GM23338 (cell line): ENCODE measurements around the gene LHX4. TPM values are rescaled to one million over a fixed set of nuclear protein-coding genes. Genes with fewer than 3 reads are reported as not detected.

Source experiments
- NANOG ChIP-seq: IDR thresholded peaks from 2 replicates; pipeline ENCODE4 v1.6.1; 2016; ENCODE audit warnings: antibody characterized with exemption, borderline replicate concordance
- POLR2AphosphoS5 ChIP-seq: IDR thresholded peaks from 2 replicates; pipeline ENCODE4 v1.6.1; 2016; ENCODE audit warnings: antibody characterized with exemption, low read depth
- ZNF114 ChIP-seq: fragments of 250-450 bp; sonication (Bioruptor Pico); IDR thresholded peaks from 2 replicates; pipeline ENCODE4 v1.5.0; 2020; ENCODE audit warnings: mild to moderate bottlenecking, moderate library complexity
- ZNF331 ChIP-seq: fragments of 250-450 bp; sonication (Bioruptor Pico); IDR thresholded peaks from 2 replicates; pipeline ENCODE4 v1.5.0; 2020; ENCODE audit warnings: low read depth, mild to moderate bottlenecking, moderate library complexity
- polyA plus RNA-seq: library from polyadenylated mRNA; unstranded; fragments of >200 nt; fragmentation: Nextera tagmentation; extraction: Ambion mirVana; gene quantifications from 2 replicates; pipeline ENCODE4 v1.2.1, GENCODE V29; 2016
- total RNA-seq: library from RNA; depleted of rRNA; stranded (reverse); fragments of >200 nt; shearing (Covaris generic); gene quantifications from 2 replicates; pipeline ENCODE4 v1.2.3, GENCODE V29; 2014
- TF ChIP-seq, protein P1 (sequence below): fragments of 250-450 bp; sonication (Bioruptor Pico); IDR thresholded peaks from 2 replicates; pipeline ENCODE4 v1.5.0; 2020; ENCODE audit warnings: mild to moderate bottlenecking, moderate library complexity
- TF ChIP-seq, protein P2 (sequence below): IDR thresholded peaks from one replicate; pipeline ENCODE4 v1.6.1; 2018; ENCODE audit warnings: antibody characterized with exemption; ENCODE audit not compliant: unreplicated experiment
- TF ChIP-seq, protein P3 (sequence below), 2 experiments: fragments of 200-600 bp in 1 of 2; sonication (generic) in 1 of 2; conservative IDR thresholded peaks; 2 replicates each; pipeline versions ENCODE4 v1.5.1 to v1.6.1; 2016 to 2017; ENCODE audit warnings: antibody characterized with exemption in 2 of 2, low read depth in 2 of 2, mild to moderate bottlenecking in 2 of 2, moderate library complexity in 1 of 2

LHX4 gene
- total and polyA plus RNA-seq, 2 experiments from 2014 or later = 1.4 to 2.5 TPM

DNA sequence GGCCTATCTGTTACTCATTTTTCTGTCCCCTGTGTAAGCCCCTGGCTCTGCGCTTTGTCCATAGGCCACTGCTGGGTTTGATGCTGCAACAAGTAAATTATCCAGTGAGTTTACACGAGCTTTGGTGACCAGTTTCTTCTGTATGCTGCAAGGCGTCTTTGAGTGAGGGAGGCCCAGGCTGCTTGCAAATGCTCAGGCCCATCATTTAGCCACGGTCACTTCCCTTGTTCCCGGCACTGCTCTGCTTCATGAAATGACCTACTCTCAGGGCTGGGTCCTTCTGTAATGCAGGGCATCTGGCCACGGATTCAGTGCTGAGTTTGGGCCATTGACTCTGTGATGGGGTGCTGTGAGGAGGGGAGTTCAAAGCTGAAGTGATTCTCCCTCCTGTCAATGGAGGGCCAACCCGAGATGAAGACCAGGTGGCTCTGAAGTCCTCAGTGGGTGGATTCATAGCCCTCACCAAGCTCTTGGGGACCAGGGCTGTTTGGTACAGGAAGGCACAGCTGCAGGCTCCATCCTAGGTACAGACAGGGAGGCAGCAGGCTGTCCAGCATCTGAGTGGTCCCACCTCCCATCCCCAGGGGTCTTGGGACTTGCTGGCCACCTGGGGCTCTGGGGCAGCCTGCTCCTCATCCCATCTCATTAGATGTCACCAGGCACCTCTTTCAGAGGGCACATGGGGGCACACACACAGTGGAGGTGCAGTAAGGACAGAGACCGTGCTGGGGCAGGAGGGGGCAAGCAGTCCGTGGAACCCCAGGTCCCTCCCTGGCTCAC is 21.7 kb downstream of the LHX4 start (continued):
- TF ChIP-seq, protein P1, sequence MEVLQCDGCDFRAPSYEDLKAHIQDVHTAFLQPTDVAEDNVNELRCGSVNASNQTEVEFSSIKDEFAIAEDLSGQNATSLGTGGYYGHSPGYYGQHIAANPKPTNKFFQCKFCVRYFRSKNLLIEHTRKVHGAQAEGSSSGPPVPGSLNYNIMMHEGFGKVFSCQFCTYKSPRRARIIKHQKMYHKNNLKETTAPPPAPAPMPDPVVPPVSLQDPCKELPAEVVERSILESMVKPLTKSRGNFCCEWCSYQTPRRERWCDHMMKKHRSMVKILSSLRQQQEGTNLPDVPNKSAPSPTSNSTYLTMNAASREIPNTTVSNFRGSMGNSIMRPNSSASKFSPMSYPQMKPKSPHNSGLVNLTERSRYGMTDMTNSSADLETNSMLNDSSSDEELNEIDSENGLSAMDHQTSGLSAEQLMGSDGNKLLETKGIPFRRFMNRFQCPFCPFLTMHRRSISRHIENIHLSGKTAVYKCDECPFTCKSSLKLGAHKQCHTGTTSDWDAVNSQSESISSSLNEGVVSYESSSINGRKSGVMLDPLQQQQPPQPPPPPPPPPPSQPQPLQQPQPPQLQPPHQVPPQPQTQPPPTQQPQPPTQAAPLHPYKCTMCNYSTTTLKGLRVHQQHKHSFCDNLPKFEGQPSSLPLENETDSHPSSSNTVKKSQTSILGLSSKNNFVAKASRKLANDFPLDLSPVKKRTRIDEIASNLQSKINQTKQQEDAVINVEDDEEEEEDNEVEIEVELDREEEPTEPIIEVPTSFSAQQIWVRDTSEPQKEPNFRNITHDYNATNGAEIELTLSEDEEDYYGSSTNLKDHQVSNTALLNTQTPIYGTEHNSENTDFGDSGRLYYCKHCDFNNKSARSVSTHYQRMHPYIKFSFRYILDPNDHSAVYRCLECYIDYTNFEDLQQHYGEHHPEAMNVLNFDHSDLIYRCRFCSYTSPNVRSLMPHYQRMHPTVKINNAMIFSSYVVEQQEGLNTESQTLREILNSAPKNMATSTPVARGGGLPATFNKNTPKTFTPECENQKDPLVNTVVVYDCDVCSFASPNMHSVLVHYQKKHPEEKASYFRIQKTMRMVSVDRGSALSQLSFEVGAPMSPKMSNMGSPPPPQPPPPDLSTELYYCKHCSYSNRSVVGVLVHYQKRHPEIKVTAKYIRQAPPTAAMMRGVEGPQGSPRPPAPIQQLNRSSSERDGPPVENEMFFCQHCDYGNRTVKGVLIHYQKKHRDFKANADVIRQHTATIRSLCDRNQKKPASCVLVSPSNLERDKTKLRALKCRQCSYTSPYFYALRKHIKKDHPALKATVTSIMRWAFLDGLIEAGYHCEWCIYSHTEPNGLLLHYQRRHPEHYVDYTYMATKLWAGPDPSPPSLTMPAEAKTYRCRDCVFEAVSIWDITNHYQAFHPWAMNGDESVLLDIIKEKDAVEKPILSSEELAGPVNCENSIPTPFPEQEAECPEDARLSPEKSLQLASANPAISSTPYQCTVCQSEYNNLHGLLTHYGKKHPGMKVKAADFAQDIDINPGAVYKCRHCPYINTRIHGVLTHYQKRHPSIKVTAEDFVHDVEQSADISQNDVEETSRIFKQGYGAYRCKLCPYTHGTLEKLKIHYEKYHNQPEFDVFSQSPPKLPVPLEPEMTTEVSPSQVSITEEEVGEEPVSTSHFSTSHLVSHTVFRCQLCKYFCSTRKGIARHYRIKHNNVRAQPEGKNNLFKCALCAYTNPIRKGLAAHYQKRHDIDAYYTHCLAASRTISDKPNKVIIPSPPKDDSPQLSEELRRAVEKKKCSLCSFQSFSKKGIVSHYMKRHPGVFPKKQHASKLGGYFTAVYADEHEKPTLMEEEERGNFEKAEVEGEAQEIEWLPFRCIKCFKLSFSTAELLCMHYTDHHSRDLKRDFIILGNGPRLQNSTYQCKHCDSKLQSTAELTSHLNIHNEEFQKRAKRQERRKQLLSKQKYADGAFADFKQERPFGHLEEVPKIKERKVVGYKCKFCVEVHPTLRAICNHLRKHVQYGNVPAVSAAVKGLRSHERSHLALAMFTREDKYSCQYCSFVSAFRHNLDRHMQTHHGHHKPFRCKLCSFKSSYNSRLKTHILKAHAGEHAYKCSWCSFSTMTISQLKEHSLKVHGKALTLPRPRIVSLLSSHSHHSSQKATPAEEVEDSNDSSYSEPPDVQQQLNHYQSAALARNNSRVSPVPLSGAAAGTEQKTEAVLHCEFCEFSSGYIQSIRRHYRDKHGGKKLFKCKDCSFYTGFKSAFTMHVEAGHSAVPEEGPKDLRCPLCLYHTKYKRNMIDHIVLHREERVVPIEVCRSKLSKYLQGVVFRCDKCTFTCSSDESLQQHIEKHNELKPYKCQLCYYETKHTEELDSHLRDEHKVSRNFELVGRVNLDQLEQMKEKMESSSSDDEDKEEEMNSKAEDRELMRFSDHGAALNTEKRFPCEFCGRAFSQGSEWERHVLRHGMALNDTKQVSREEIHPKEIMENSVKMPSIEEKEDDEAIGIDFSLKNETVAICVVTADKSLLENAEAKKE (CRISPR knock-in tag) = no peak
- no peak for TF ChIP-seq ZNF114 (CRISPR knock-in tag)
- TF ChIP-seq, protein P2, sequence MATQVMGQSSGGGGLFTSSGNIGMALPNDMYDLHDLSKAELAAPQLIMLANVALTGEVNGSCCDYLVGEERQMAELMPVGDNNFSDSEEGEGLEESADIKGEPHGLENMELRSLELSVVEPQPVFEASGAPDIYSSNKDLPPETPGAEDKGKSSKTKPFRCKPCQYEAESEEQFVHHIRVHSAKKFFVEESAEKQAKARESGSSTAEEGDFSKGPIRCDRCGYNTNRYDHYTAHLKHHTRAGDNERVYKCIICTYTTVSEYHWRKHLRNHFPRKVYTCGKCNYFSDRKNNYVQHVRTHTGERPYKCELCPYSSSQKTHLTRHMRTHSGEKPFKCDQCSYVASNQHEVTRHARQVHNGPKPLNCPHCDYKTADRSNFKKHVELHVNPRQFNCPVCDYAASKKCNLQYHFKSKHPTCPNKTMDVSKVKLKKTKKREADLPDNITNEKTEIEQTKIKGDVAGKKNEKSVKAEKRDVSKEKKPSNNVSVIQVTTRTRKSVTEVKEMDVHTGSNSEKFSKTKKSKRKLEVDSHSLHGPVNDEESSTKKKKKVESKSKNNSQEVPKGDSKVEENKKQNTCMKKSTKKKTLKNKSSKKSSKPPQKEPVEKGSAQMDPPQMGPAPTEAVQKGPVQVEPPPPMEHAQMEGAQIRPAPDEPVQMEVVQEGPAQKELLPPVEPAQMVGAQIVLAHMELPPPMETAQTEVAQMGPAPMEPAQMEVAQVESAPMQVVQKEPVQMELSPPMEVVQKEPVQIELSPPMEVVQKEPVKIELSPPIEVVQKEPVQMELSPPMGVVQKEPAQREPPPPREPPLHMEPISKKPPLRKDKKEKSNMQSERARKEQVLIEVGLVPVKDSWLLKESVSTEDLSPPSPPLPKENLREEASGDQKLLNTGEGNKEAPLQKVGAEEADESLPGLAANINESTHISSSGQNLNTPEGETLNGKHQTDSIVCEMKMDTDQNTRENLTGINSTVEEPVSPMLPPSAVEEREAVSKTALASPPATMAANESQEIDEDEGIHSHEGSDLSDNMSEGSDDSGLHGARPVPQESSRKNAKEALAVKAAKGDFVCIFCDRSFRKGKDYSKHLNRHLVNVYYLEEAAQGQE = no peak
- no peak for TF ChIP-seq NANOG
- no peak for TF ChIP-seq POLR2AphosphoS5
- TF ChIP-seq ZNF331 (CRISPR knock-in tag) = no peak
- TF ChIP-seq, protein P3, sequence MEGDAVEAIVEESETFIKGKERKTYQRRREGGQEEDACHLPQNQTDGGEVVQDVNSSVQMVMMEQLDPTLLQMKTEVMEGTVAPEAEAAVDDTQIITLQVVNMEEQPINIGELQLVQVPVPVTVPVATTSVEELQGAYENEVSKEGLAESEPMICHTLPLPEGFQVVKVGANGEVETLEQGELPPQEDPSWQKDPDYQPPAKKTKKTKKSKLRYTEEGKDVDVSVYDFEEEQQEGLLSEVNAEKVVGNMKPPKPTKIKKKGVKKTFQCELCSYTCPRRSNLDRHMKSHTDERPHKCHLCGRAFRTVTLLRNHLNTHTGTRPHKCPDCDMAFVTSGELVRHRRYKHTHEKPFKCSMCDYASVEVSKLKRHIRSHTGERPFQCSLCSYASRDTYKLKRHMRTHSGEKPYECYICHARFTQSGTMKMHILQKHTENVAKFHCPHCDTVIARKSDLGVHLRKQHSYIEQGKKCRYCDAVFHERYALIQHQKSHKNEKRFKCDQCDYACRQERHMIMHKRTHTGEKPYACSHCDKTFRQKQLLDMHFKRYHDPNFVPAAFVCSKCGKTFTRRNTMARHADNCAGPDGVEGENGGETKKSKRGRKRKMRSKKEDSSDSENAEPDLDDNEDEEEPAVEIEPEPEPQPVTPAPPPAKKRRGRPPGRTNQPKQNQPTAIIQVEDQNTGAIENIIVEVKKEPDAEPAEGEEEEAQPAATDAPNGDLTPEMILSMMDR (conservative IDR thresholded peaks at IDR 0.05; ENCODE audit: low read depth in 2 of 2) = no peak
